GM19099 (cell line): ENCODE results near the gene EPB41.

Experiments
- POLR2A ChIP-seq: IDR thresholded peaks from 3 replicates; pipeline ENCODE4 v1.6.1; 2011; ENCODE audit warnings: low read depth; ENCODE audit not compliant: insufficient read length; ENCODE audit errors: extremely low read depth

The EPB41 gene

DNA sequence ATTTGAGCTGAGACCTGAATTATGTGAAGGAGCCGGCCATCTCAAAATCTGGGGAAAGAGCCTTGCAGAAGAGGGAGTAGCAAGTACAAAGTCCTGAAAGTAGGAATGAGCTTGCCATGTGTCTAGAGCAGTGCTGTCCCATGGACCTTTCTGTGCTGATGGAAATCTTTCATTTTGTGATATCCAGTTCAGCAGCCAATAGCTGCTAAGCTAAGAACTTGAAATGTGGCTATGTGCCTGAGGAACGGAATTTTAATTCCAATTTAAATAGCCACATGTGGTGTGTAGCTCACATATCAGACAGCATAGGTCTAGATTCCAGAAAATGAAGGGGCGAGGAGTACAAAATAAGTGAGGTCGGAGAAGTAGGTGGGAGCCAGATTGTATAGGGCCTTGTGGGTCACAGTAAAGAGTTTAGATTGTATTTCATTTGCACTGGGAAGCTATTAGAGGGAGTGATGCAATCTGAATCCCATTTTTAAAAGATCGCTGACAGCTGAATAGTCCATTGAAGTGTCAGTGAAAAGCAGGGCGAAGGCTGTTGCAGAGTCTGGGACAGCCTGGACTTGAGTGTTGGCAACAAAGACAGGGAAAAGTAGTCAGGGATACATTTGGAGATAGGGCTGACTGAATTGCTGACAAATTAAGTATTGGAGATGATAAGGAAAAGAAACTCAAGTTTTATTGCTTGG lies 129.1 kb downstream of the EPB41 start:
- no peak for TF ChIP-seq POLR2A

DNA sequence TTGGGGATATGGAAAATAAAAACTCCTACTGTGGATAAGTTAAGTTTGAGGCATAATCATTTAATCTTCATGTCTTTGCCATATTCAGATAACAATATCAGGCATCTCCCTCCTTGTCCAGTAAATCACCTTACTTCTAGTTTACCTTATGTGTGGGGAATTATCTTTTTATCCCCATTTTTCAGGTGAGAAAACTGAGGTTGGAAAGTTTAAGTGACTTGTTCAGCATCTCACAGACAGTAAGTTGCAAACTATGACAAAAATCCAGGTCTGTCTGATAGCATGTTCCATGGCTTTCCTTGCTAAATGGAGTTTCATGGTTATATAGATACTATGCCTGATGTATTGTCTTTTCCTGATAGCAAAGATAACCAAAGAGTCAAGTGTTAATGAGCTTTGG lies 129.6 kb downstream of the EPB41 start:
- TF ChIP-seq POLR2A = no peak

DNA sequence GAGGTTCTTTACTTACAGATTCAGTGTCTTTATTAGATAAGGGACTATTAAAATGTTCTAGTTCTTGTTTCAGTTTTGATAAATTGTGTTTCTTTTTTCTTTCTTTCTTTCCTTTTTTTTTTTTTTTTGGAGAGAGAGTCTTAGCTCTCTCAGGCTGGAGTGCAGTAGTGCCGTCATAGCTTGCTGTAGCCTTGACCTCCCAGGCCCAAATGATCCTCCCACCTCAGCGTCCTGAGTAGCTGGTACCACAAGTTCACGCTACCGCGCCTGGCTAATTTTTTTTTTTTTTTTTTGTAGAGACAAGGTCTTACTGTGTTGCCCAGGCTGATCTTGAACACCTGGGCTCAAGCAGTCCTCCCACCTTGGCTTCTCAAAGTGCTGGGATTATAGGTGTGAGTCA lies 132.8 kb downstream of the EPB41 start:
- no peak for TF ChIP-seq POLR2A

DNA sequence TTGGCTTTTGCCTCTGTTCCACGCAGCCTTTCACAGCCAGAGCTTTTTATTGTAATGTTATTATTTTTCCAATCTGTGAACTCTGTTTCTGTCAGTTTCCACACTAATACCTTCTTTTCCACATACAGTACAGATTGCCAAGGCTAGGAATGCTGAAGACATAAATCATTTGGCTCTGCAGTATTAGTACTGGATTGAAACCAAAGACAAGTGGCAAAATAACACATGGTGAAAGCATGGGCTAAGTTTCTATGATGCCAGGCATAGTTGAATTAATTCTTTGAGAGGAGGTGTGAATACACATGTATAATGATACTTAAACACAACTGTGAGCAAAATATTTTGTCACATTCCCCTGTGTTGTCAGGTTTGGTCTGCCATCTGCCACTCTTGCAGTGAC lies 135.8 kb downstream of the EPB41 start:
- TF ChIP-seq POLR2A = no peak

DNA sequence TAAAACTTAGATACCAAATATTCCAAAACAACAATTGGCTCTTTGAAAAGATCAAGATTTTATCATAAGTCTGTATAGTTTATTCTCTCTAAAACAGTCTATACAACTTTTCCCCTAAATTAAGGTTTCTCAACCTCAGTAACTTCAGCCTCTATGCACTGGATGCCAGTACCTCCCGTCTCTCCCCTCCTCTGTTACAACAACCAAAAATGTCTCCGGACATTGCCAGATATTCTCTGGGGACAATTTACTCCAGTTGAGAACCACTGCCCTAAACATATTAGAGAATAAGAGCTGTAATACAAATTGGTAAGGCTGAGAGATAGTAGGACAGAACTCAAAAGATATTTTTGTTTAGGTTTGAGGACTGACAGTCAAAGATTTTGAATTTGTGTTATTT lies 137.7 kb downstream of the EPB41 start:
- no peak for TF ChIP-seq POLR2A

DNA sequence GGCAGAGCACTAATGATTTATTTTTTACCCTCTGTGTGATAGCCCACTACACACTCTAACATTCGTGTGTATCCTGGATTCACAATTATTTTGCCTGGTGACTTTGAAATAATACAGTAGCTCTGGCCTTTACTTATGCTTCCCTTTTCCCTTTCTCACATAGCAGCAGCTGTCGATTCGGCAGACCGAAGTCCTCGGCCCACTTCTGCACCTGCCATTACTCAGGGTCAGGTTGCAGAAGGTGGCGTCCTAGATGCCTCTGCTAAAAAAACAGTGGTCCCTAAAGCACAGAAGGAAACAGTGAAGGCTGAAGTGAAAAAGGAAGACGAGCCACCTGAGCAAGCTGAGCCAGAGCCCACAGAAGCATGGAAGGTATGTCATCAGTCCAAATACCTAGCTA lies 138.6 kb downstream of the EPB41 start:
- no peak for TF ChIP-seq POLR2A

DNA sequence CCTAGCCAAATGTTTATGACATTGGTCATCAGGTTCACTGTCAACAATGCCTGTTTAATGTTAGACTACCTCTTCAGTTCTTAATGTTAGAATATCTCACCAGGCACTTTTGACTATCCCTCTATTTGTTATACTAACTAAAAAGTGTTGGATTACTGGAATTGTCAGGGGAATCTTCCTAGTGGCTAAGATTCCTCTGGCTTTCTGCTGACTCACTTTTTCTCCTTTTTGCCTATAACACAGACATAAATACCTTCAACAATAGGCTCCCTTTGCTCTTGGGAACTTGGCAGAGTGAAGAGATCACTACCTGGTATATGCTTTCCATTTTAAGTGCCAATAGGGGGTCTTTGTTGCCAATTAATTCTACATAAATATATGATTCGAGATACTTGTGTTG lies 140.8 kb downstream of the EPB41 start:
- TF ChIP-seq POLR2A = no peak

DNA sequence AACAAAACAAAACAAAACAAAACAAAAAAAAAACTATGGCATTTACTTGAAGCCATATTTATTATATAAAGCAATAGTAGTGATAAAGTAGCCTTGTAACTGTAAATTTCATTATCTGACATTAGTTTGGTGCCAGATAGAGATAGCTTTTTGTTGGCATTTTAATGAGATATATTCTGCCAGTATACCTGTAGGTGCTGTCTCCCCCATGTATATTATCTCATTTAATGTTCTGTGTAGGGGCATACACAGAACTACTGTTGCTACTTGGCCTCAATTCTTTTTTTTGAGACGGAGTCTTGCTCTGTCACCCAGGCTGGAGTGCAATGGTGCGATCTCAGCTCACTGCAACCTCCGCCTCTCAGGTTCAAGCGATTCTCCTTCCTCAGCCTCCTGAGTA lies 141.9 kb downstream of the EPB41 start:
- TF ChIP-seq POLR2A = no peak

DNA sequence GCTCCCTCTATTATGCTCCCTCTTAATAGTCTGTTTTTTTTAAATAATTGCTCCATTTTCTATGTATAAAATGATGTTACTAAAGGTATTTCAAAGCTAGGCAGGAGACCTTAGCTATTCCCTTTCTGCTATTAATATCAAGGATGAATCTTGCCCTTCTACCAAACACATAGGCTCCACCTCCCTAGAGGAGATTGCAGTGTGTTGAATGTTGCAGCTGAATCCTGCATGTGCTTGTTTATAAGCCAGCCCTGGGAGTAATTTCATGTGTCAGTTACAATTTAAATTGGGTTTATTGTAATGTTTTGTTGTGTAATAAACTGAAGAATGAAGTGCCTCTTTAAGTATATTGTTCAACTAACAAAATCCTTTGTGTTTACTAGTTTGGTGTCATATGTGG lies 143.3 kb downstream of the EPB41 start:
- no peak for TF ChIP-seq POLR2A

DNA sequence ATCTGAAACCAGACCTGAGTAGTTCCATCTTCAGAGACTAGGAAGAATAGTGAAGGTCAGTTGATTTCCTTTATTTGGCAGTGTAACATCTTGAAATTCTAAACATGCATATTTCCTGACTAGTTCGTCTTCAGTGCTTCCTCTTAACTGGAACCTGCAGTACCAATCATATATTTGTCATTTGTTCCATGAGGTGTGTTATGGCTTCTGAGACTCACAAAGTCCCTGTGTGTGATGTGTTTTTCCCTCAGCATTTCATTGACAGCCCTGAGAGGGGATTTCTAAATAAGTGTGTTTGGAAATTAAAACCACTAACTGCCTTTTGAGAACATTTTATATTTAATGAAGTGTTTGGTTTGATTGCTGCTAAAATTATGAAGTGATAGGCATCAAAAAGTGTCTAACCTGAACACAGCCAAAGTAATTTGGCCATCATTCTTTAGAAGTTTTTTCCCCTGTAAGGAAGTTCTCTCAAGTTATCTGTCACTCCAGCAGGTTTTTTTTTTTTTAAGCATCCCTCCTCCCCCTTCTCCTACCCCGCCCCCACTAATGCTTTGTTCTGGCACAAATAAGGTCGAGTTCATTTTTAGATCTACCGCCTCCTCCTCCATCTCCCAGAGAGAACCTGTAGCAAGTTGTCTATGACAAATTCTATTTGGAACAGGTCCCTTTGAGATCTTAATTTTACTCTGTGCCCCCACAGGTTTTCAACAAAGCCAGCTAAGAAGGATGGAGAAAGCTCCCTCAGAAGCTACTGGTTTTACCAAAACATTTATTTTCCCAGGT lies 148.0 kb downstream of the EPB41 start:
- TF ChIP-seq POLR2A = no peak

DNA sequence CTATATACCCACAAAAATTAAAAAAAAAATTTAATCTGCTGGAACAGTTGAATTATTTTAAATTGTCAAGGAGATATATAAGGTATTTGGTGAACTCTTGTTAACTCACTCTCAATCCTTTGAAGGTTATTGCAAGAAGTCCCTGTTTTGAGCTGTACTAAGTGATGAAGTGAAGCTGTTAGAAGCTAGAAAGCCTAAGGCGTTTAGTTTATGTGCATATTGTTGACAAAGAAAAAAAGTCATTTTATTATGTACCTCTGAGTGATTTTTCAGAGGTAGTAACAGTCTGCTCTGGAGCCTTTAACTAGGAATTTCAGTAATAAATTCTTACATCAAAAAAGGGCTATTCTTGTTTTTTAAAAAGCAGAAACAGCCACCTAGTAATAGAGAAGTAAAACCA lies 149.7 kb downstream of the EPB41 start:
- no peak for TF ChIP-seq POLR2A

DNA sequence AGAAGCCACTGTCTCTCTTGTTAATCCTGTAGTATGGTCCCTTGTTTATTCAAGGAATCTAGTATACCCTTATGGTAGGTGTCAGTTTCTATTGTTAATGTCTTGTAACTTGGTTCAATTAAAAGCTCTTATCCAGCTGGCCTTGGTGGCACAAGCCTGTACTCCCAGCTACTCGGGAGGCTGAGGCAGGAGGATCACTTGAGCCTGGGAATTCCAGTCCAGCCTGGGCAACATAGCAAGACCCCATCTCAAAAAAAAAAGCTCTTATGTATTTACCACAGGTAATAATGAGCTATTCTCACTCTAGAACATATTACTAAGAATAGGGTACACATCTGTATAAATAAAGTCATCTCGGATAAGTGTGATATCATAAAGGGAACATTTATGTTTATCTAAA lies 162.8 kb downstream of the EPB41 start:
- TF ChIP-seq POLR2A = no peak

DNA sequence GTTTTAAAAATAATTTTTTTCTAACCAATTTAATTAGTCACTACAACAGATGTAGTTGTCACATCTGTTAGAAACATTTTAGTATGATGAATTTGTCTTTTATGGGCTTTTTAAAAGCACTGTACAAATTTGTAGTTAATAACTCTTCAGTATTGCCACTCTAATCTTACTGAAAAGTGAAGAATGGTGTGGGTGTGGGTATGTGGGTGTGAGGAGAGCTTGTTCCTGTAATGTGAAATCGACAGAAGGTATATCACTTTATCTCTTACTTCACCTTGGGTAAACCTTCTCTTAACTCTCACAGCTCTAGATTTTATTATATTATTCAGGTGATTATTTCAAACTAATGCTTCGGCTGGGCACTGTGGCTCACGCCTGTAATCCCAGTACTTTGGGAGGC lies 166.8 kb downstream of the EPB41 start:
- no peak for TF ChIP-seq POLR2A

DNA sequence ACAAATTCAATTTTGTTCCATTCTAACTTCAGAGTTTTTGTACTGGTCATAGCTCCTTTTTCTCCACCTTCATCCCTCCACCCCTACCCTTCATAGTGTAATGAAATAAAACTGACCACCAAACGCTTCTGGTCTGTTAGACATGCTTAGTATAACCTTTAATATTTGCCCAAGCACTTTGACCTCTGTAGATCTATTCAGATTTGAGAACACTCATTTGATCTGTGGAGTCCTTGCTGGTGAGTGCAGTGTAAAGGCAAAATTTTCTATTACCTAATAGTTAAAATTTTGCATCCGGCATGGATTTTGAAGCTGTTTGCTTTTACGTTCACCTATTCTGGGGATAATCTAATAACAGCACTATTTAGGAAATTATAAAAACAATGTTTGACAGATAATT lies 168.2 kb downstream of the EPB41 start:
- TF ChIP-seq POLR2A = no peak

DNA sequence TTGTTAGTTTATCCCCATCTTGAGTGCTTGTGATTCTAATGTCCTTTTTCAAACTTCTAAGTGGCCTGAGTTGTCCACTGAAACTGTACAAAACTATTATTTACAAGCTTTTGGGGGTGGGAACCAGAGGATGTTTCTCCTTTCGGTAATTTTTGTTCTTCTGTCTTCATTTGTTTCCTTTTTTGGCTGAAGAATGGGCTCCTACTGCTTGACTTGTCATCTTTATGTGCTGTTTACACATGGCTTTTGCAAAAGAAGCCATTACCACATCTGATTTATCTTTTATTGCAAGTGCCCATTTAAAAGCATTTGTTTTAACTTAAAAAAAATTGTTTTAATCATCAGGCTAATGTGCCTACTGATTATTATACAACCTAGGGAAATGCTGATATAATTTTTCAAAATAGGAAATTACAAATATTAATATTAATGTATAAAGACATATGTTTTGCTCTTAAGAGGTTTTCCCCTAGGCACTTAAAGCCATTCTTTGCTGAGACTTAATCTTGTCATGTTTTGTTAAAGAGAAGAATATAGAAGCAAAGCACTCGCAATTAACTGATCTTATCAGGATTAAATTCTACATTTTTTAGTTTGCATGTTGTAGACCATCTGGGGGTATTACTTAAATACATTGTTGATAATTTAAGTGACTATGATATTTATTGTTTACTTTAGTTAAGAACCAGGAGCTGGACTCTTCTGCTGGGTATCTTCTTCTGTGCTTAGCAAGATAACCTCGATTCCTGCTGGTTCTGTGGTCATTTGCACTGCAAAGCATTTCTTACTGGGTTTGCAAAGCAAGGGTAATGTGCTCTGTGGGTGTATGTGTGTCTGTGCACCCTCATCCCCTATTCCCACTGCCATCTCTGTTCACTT lies 169.2 kb downstream of the EPB41 start:
- TF ChIP-seq POLR2A = no peak

DNA sequence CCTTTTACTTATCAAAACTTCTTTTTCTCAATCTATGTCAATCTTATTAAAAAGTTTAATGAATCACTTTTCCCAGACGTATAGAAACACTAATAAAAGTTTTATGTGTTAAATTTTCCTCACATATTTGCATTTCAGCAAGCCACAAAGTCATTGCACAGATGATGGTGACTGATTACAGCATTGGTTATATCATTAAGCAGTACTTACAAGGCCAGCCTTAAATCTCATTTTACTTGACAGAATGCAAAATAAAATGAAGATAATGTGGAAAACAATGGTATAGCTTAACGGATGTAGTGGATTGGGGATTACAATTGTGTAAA lies 169.8 kb downstream of the EPB41 start:
- TF ChIP-seq POLR2A = no peak

DNA sequence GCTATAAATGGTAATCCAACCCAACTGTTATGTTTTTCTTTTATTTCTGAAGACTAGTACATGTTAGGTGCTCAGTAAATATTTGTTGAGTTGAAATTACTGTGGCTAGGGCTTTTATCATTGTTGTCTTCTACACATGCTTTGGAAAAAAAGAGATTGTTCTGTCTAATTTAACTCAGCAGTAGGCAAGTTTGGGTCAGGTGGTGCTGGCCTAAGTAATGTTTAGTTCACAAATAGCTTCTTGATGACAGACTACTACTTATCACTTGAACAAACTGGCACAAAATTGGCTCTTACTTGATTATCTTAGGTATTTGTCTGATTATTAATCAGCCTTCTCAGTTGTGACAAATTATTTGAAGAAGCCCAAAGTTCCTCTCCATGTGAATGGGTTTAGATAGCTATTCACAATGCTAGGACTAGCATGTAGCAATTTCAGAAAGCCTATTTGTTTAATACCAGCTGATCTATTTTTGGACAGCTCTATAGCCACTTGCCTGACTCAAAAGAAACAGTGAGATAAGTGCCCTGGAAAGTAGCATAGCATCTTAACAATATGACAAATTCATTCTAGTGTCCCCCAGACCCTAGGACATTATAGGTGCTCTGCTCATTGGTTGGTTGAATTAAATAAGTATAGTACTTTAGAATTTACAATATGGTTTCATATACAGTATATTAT lies 176.7 kb downstream of the EPB41 start:
- TF ChIP-seq POLR2A = no peak
